ENCODE data around the gene CELF5.

Gene CELF5

GRCh38 chr19:3252650-3253049 is 28.2 kb downstream of the CELF5 start:
- TF ChIP-seq CTCF (IDR thresholded peaks at IDR 0.05; ENCODE audit: control insufficient read depth, insufficient read depth, low read depth, low read length, missing control alignments), result no peak
- DNase-seq (ENCODE audit: low read depth), result no peak
- H3K4me3 ChIP-seq (ENCODE audit: control insufficient read depth, low read depth, low read length), result no peak overlapping the region

DNA sequence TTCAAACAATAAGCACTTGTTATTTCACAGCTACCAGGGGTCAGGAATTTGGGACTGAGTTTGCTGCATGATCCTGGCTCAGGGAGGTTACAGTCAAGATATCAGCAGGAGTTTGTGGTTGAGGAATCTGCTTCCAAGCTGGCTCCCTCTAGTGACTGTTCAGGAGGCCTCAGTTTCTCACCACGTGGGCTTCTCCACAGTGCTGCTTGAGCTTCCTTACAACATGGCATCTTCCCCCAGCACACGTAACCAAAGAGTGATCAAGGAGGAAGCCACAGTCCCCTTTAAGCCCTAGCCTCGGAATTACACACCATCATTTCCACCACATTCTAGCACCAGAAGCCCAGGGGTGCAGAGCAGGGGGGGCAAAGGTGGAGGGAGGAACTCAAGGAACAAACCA is 28.8 kb downstream of the CELF5 start:
- no peak for TF ChIP-seq CTCF (IDR thresholded peaks at IDR 0.05; ENCODE audit: control insufficient read depth, insufficient read depth, low read depth, low read length, missing control alignments)
- H3K4me3 ChIP-seq (ENCODE audit: control insufficient read depth, low read depth, low read length), result no peak overlapping the region
- DNase-seq (ENCODE audit: low read depth), result no peak

DNA sequence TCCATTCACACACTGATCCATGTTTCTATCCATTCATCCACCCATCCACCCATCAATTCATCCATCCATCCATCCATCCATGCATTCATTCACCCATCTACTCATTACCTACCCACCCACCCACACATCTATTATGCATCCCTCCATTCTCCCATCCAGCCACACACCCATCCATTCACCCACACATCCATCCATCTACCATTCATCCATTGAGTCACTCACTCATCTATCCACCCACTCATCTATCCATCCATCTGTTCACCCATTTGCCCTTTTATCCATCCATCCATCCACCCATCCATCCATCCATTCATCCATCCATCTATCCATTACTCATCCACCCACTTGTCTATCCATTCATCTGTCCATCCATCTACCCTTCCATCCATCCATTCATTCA is 30.1 kb downstream of the CELF5 start:
- no peak for TF ChIP-seq CTCF (IDR thresholded peaks at IDR 0.05; ENCODE audit: control insufficient read depth, insufficient read depth, low read depth, low read length, missing control alignments)
- H3K4me3 ChIP-seq (ENCODE audit: control insufficient read depth, low read depth, low read length), result no peak overlapping the region
- DNase-seq (ENCODE audit: low read depth), result no peak

GRCh38 chr19:3257071-3257470 is 32.6 kb downstream of the CELF5 start:
- TF ChIP-seq CTCF (IDR thresholded peaks at IDR 0.05; ENCODE audit: control insufficient read depth, insufficient read depth, low read depth, low read length, missing control alignments), result no peak
- no peak for DNase-seq (ENCODE audit: low read depth)
- no peak overlapping the region for H3K4me3 ChIP-seq (ENCODE audit: control insufficient read depth, low read depth, low read length)

DNA sequence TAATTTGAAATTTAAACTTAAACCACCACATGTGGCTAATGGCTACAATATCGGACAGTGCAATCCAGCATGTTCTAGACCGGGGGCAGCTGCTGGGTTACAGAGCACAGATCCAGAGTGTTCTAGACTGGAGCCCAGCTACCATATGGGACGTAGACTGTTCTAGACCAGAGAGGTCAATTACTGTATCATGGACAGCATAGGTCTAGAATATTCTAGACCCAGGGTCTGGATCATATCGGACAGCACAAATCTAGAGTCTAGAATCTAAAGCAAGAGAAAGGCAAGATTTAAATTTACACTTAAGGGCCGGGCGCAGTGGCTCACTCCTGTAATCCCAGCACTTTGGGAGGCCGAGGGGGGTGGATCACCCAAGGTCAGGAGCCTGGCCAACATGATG is 37.9 kb downstream of the CELF5 start:
- H3K4me3 ChIP-seq (ENCODE audit: control insufficient read depth, low read depth, low read length), result no peak overlapping the region
- no peak for DNase-seq (ENCODE audit: low read depth)
- no peak for TF ChIP-seq CTCF (IDR thresholded peaks at IDR 0.05; ENCODE audit: control insufficient read depth, insufficient read depth, low read depth, low read length, missing control alignments)

GRCh38 chr19:3263866-3264265 is 39.4 kb downstream of the CELF5 start:
- DNase-seq (ENCODE audit: low read depth), result no peak
- TF ChIP-seq CTCF (IDR thresholded peaks at IDR 0.05; ENCODE audit: control insufficient read depth, insufficient read depth, low read depth, low read length, missing control alignments), result no peak
- H3K4me3 ChIP-seq (ENCODE audit: control insufficient read depth, low read depth, low read length), result no peak overlapping the region

- H3K4me3 ChIP-seq (ENCODE audit: control insufficient read depth, low read depth, low read length), result no peak overlapping the region
- DNase-seq (ENCODE audit: low read depth), result no peak
- TF ChIP-seq CTCF (IDR thresholded peaks at IDR 0.05; ENCODE audit: control insufficient read depth, insufficient read depth, low read depth, low read length, missing control alignments), result no peak
Measured at GRCh38 chr19:3265432-3265831, 41.0 kb downstream of the CELF5 start.

Measured in AG09309 (cell line).